Measurements from ENCODE around the gene BTBD7.

BTBD7 gene

GRCh38 chr14:93201155-93201704, 131.6 kb downstream of the BTBD7 start:
- no peak overlapping the region for H3K27ac ChIP-seq (ENCODE audit: low read length)

GRCh38 chr14:93200553-93200952, 132.3 kb downstream of the BTBD7 start:
- Histone ChIP-seq H3K4me3 (ENCODE audit: low read length) (no peak overlapping the region), H3K79me2 (ENCODE audit: low read length) (peaks cover 15% of the 10 kb centered on the region), H3K4me2 (ENCODE audit: low read depth, low read length) (no peak overlapping the region), H3K4me1 (ENCODE audit: low read length) (no peaks in the 10 kb centered on the region), H3K36me3 (replicated peaks; ENCODE audit: insufficient read depth, low read length) (no peaks in the 10 kb centered on the region), H3K9me2 (replicated peaks; ENCODE audit: insufficient read depth, low read length) (no peaks in the 10 kb centered on the region), H2AFZ (ENCODE audit: low read length) (no peak overlapping the region), H3K27ac (ENCODE audit: low read length) (no peak overlapping the region), H3F3A (ENCODE audit: insufficient read depth, low read length) (no peaks in the 10 kb centered on the region), H4K20me1 (ENCODE audit: insufficient read depth, low read length) (no peaks in the 10 kb centered on the region), H3K27me3 (replicated peaks; ENCODE audit: insufficient read depth, low read length) (no peaks in the 10 kb centered on the region), H3K9me3 (replicated peaks; ENCODE audit: insufficient read depth, low read length) (no peaks in the 10 kb centered on the region), H3K9ac (ENCODE audit: low read length) (no peak overlapping the region)
- TF ChIP-seq EZH2phosphoT487 (IDR thresholded peaks at IDR 0.05; ENCODE audit: low read length) (no peak), CTCF (IDR thresholded peaks at IDR 0.05; ENCODE audit: low read length) (no peak), EZH2 (optimal IDR thresholded peaks at IDR 0.05; ENCODE audit: low read depth, low read length) (no peak)
- DNase-seq: no peak

More at GRCh38 chr14:93201155-93201704, 131.6 kb downstream of the BTBD7 start:
- no peak for TF ChIP-seq EZH2 (optimal IDR thresholded peaks at IDR 0.05; ENCODE audit: low read depth, low read length)
- TF ChIP-seq EZH2phosphoT487 (IDR thresholded peaks at IDR 0.05; ENCODE audit: low read length): no peak
- TF ChIP-seq CTCF (IDR thresholded peaks at IDR 0.05; ENCODE audit: low read length): no peak
- Histone ChIP-seq H3K4me2 (ENCODE audit: low read depth, low read length) (no peak overlapping the region), H3K9me2 (replicated peaks; ENCODE audit: insufficient read depth, low read length) (no peaks in the 10 kb centered on the region), H3F3A (ENCODE audit: insufficient read depth, low read length) (no peaks in the 10 kb centered on the region), H4K20me1 (ENCODE audit: insufficient read depth, low read length) (no peaks in the 10 kb centered on the region), H2AFZ (ENCODE audit: low read length) (no peak overlapping the region), H3K4me1 (ENCODE audit: low read length) (no peaks in the 10 kb centered on the region), H3K36me3 (replicated peaks; ENCODE audit: insufficient read depth, low read length) (no peaks in the 10 kb centered on the region), H3K79me2 (ENCODE audit: low read length) (peaks cover 22% of the 10 kb centered on the region), H3K4me3 (ENCODE audit: low read length) (no peak overlapping the region), H3K27me3 (replicated peaks; ENCODE audit: insufficient read depth, low read length) (no peaks in the 10 kb centered on the region), H3K9ac (ENCODE audit: low read length) (no peak overlapping the region), H3K9me3 (replicated peaks; ENCODE audit: insufficient read depth, low read length) (no peaks in the 10 kb centered on the region)
- no peak for DNase-seq

- no peaks in the 10 kb centered on the region for H3K27me3 ChIP-seq (replicated peaks; ENCODE audit: insufficient read depth, low read length)
- no peak overlapping the region for H3K4me2 ChIP-seq (ENCODE audit: low read depth, low read length)
- no peaks in the 10 kb centered on the region for H3K4me1 ChIP-seq (ENCODE audit: low read length)
- H3K9ac ChIP-seq (ENCODE audit: low read length): no peak overlapping the region
- no peak for DNase-seq
- H3K9me2 ChIP-seq (replicated peaks; ENCODE audit: insufficient read depth, low read length): no peaks in the 10 kb centered on the region
- no peaks in the 10 kb centered on the region for H3K36me3 ChIP-seq (replicated peaks; ENCODE audit: insufficient read depth, low read length)
- H3K79me2 ChIP-seq (ENCODE audit: low read length): no peaks in the 10 kb centered on the region
- TF ChIP-seq EZH2 (optimal IDR thresholded peaks at IDR 0.05; ENCODE audit: low read depth, low read length) (no peak), CTCF (IDR thresholded peaks at IDR 0.05; ENCODE audit: low read length) (no peak), EZH2phosphoT487 (IDR thresholded peaks at IDR 0.05; ENCODE audit: low read length) (no peak)
- no peak overlapping the region for H3K4me3 ChIP-seq (ENCODE audit: low read length)
- no peaks in the 10 kb centered on the region for H4K20me1 ChIP-seq (ENCODE audit: insufficient read depth, low read length)
- no peaks in the 10 kb centered on the region for H3F3A ChIP-seq (ENCODE audit: insufficient read depth, low read length)
- H3K9me3 ChIP-seq (replicated peaks; ENCODE audit: insufficient read depth, low read length): no peaks in the 10 kb centered on the region
- no peak overlapping the region for H2AFZ ChIP-seq (ENCODE audit: low read length)
- no peak overlapping the region for H3K27ac ChIP-seq (ENCODE audit: low read length)
Observed at GRCh38 chr14:93199031-93199430, 133.8 kb downstream of the BTBD7 start.

Data from MM.1S (cell line).